ENCODE measurements around the gene CCNK.

CCNK gene

GRCh38 chr14:99480917-99481744, at the start of gene CCNK:
TSS of gene CCNK (plus strand) at chr14:99481409. CDS start at chr14:99492678, 11,269 bp downstream.
- peak; percentile 100 for DNase-seq

- DNase-seq: no peak
Measured at GRCh38 chr14:99431986-99432385, 49.2 kb upstream of the CCNK start.

- DNase-seq: no peak
Measured at GRCh38 chr14:99432485-99432884, 48.7 kb upstream of the CCNK start.

DNA sequence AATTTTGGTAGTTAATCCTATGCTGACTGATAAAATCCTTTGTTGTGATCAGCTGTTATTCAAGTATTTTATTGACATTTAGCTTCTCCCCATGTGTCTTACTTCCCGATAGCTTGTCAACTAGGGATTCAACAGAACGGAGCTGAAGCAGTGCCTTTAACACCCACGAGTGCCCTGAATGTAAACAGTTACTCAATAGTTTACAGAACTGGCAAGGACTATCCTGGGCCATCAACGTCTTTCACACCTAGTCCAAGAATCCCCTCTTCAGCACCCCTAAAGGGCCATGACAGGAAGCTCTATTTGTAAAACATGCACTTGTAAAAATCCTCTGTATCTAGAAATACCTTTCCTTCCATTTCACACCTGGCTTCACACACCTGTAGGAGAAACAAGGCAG, 45.9 kb upstream of the CCNK start:
- DNase-seq: no peak

GRCh38 chr14:99436247-99437180, 44.7 kb upstream of the CCNK start:
- peak in 1 of 2 donors; percentile 37 for DNase-seq

GRCh38 chr14:99437706-99438105, 43.5 kb upstream of the CCNK start:
- DNase-seq: no peak

GRCh38 chr14:99440278-99440677, 40.9 kb upstream of the CCNK start:
- no peak for DNase-seq

GRCh38 chr14:99441157-99441870, 39.9 kb upstream of the CCNK start:
- no peak for DNase-seq

DNA sequence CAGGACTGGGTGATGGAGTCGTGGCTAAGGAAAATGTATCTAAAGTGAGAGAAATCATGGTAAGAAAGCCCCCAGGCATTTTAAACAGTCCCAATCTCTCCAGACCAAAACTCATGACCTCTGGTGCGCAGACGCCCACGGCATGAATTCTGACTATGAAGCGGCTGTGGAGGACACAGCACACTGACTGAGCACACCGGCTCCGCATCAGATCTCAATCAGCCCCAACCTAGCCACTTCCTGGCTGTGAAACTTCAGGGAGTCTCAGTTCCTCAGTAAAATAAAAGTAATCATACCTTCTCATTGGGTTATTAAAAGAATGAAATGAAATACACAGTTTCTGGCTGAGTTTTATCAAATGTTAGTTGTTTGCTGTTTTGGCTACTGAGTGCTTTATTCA, 39.3 kb upstream of the CCNK start:
- DNase-seq: no peak

DNA sequence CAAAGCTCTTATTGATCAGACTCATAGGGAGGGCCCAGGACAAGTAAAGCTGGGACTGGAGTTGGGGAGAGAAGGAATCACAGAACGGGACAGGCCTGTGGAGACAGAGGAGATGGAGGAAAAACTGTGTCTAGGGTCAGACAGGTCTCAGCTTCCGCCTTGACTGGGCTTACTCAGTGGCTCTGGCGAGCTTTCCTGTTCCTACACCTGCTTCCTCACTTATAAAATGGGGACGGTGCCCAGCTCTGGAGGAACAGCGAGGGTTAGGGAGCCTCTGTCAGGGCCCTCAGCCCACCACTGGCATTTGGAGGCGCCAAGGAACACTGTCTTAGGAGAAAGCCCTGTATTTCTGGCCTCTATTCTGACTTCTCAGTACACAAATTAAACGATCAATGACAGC, 35.3 kb upstream of the CCNK start:
- DNase-seq: no peak

DNA sequence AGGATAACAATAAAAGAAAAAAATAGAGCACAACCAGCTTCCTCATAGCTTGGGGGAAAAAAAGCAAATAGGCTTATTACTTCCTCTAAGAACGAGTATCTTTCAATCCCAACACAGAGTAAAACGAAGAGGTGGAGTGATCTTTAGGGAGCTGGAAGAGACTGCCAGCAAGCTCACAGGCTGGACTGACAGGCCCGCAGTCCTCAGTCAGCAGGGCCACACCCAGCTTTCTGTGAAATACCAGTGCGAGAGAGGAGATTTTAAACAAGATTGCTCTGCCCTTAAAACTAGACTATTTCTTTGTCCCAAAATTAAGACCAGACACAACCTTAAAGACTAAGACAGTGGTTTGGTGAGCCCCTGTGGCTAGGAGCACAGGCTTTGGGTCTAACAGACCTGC, 33.5 kb upstream of the CCNK start:
- DNase-seq: no peak

GRCh38 chr14:99450266-99450665, 30.9 kb upstream of the CCNK start:
- no peak for DNase-seq

GRCh38 chr14:99451234-99451633, 30.0 kb upstream of the CCNK start:
- DNase-seq: no peak

DNA sequence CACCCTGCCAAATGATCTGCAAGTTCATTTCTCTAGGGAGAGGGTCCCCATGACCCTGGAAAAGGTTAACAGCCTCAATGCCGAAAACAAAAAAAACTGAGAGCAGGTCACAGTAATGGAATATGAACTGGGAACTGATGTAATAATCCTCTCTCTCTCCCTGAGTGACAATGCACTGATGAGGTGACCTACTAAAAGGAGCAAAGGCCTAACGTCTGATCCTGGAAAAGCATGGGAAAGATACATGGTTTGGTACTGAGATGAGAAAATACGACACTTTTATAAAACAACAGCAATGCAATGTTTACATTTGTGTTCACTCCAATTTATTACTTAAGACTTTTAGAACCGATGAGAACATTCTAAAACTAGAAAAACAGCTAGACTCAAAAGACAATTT, 28.2 kb upstream of the CCNK start:
- no peak for DNase-seq

DNA sequence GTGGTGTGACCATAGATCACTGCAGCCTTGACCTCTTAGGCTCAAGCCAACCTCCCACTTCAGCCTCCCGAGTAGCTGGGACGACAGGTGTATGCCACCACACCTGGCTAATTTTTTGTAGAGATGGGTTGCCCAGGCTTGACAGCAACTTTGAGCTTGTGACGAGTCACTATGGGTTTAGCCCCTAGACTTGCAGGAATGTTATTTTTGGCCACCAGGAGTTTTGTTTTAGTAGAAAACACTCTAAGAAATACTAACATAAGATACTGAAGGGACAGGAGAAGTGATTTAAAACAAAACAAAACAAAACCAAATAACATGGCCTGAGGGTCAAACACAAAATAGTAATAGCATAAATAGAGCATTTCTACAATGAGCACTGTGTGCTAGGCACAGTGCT, 27.0 kb upstream of the CCNK start:
- no peak for DNase-seq

DNA sequence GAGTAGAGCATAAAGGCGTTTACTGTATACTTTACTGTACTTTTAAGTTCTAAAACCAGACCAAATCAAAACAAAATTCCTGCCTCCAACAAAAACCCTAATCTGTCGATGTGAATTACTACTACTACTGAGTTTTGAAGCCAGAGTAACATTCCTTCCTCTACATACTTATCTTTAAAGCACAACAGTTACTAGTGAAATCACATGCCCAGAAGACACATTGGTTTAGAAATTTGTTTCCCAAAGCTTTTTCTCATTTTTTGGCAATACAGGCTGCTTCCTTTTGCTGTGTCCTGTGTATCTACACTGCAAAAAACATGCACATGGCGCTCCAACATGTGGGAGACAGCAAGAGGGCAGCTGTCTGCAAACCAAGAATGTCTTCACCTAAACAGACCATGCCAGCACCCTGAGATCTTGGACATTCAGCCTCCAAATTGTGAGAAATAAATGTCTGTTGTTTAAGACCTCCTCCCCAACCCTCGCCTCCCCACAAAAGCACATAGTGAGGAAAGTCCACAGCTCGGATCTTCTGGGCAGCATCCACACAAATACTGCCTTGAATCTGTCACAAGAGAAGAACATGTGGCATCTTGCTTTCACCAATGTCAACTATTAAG, 21.6 kb upstream of the CCNK start:
- no peak for DNase-seq

DNA sequence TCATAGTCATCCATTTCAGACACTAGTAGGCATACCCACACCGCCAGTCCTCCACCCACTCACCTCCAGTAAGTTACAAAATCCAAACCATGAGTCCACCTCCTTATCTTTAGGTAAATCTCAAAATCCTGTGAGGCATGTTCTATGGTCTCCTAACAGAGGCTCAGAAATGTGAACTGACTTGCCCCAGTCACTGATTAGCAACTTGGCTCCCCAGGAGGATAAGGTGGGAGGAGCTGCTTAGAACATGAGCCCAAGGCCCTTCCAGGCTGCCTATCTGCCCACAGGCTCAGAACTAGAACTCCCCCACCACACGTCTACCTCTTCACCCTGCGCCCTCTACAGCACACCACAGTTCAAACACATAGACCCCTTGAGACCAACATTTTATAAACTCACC, 20.4 kb upstream of the CCNK start:
- no peak for DNase-seq

- DNase-seq: no peak
Measured at GRCh38 chr14:99461411-99462085, 19.7 kb upstream of the CCNK start.

DNA sequence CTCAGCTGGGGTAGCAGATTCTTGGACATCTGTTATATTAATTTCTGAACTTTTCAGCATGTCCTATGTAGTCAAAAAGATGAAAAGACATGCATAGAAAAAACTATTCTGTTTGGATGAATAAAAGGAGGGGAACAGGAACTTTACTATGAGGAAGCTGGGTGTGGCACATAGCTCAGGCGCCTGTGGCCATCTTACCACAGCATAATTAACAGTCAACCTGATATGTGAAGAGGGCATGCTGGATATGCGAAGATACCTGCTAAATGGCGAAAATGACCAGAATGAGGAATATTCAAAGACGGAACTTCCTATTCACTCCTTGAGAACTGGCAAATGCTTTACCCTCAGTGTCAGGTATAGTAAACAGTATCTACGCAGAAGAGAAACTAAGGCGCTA, 19.0 kb upstream of the CCNK start:
- DNase-seq: no peak

- DNase-seq: no peak
Measured at GRCh38 chr14:99463974-99464373, 17.2 kb upstream of the CCNK start.

DNA sequence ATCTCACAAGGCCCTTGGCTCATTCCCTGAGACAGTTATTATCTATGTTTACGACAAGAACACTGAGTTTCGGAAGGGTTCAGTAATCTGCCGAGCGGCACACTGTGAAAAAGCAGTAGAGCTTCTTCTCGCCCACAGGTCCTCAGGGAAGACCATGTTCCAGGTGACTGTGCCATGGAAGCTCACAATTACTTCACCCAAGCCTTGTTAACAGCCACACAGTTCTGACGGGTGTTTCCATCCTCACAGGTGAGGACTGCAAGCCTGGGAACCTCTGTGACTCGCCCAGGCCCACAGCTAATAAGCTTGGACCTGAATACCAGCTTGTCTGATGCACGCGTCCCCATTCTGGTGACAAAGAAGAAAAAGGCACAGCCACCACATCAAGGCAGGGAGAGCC, 15.9 kb upstream of the CCNK start:
- no peak for DNase-seq

DNA sequence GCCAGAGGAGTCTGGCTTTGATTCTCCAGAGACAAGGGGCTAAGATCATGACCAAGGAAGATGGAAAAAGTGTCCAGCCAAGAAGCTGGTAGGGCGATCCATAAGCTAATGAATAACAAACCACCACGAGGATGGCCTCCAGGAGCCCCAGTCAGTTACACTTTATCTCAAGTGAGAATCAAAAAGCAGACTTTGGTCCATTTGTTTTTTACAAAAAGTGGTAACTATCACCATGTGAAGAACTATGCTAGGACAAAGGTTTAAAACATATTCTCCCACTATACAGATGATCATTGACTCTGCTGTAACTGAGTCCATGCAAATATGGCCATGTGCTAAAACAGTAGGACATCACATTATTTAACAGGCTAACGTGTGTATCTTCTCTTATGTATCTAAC, 14.5 kb upstream of the CCNK start:
- no peak for DNase-seq

All from CD4-positive, alpha-beta T cell treated with Interleukin-4 for 1 hour (primary cell).